ENCODE results near the gene ANO2. TPM values are rescaled to one million over a fixed set of nuclear protein-coding genes. Genes with fewer than 3 reads are reported as not detected.

ANO2 gene
- total RNA-seq, 2 donors from 2014 or later, result 1.8 to 2.6 TPM

- intact Hi-C loops (cut with DNase I, micrococcal nuclease), result no loop called here
- DNase-seq (no peak), ATAC-seq (no peak)
Measured at GRCh38 chr12:5923043-5923605, 21.9 kb downstream of the ANO2 start.

GRCh38 chr12:5921966-5922899, 22.8 kb downstream of the ANO2 start:
- no peak for ATAC-seq
- intact Hi-C loops (cut with DNase I, micrococcal nuclease), result no loop called here

GRCh38 chr12:5921027-5921909, 23.8 kb downstream of the ANO2 start:
- intact Hi-C loops (cut with DNase I, micrococcal nuclease), result no loop called here
- DNase-seq, result no peak
- no peak for ATAC-seq

More at GRCh38 chr12:5921966-5922899, 22.8 kb downstream of the ANO2 start:
- no peak for DNase-seq

GRCh38 chr12:5916785-5917290, 28.2 kb downstream of the ANO2 start:
- no peak for ATAC-seq
- intact Hi-C loops (cut with DNase I, micrococcal nuclease), result no loop called here
- no peak for DNase-seq

DNA sequence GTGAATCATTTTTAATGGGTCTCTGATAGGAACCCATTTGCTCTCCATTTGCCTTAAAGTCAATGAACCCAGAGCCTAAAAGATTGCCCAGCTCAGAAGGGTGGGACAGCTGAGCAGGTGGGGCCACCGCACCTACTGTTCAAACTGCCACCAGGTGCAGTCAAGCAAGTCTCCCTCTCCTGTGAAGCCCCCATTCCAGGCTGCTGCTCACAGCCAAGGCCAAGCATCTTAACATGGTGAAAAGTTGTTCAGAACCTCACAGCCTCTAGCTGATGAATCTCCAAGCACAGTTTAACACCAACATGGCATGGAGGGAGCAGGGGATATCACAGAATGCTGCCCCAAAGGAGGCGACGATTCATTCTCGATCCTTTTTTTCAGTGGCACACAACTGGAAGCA, 29.5 kb downstream of the ANO2 start:
- ATAC-seq, result no peak
- intact Hi-C loops (cut with DNase I, micrococcal nuclease), result no loop called here
- no peak for DNase-seq

DNA sequence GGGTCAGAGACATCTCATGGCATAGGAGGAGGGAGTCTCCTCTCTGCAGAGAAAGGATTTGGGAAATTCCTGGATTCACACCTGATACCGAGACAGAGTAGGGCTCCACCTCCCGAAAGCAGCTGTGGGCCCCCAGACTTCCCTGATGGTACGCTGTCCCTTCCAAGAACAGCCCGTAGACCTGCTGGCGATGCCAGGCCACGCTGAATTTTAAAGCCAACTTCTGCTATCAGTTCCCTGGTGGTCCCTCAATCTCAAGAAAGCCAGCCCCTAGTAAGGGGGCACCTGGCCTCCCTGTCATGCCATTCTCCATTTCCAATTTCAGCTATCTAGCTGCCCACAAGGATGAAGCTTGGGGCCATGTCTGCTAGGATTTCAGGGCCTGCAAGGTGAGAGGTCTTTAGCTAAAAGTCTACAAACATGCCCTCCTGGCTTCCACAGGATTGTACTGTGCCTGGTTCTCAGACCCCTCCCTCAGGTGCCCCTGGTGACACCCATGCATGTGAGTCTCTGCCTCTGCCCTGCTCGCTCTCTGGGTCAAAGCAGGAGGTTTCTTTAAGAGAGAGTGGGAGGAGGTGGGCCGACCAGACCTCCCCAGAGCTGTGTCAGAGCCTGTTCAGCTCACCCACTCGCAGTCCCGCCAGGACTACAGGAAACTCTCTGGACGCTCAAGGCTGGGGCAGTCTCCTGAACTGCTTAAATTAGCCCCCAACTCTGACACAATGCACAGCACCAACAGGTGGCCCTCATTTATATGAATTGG, 30.5 kb downstream of the ANO2 start:
- no peak for DNase-seq
- intact Hi-C loops (cut with DNase I, micrococcal nuclease), result no loop called here

DNA sequence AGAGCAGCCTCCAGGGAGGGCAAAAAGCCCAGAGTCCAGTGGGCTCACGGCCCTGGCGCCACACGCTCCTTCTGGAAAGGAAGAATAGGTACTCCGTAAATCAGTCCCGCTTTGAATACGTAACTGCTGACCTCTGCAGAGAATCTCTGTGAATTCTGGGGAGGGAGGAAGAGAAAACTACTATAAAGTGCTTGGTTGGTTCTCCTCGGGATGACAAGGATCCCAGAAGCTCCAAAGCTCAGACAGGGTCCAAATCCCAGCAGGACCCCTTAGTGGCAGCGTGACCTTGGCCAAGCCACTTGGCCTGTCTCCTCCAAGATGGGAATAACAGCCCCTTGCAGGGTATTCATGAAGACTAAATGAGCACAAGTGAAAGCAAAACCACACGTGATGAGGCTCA, 31.7 kb downstream of the ANO2 start:
- ATAC-seq (no peak), DNase-seq (no peak)
- intact Hi-C loops (cut with DNase I, micrococcal nuclease), result no loop called here

More for the DNA sequence above, 30.5 kb downstream of the ANO2 start:
- no peak for ATAC-seq

- ATAC-seq (no peak), DNase-seq (no peak)
- intact Hi-C loops (cut with DNase I, micrococcal nuclease), result no loop called here
Measured at GRCh38 chr12:5912437-5913334, 32.4 kb downstream of the ANO2 start.

- ATAC-seq, result no peak
- intact Hi-C loops (cut with DNase I, micrococcal nuclease), result no loop called here
- no peak for DNase-seq
Measured at GRCh38 chr12:5912011-5912410, 33.0 kb downstream of the ANO2 start.

GRCh38 chr12:5910790-5911548, 34.1 kb downstream of the ANO2 start:
- intact Hi-C loops (cut with DNase I, micrococcal nuclease), result no loop called here
- DNase-seq (no peak), ATAC-seq (no peak)

GRCh38 chr12:5909560-5909959, 35.5 kb downstream of the ANO2 start:
- DNase-seq, result no peak
- no peak for ATAC-seq
- intact Hi-C loops (cut with DNase I, micrococcal nuclease), result no loop called here

DNA sequence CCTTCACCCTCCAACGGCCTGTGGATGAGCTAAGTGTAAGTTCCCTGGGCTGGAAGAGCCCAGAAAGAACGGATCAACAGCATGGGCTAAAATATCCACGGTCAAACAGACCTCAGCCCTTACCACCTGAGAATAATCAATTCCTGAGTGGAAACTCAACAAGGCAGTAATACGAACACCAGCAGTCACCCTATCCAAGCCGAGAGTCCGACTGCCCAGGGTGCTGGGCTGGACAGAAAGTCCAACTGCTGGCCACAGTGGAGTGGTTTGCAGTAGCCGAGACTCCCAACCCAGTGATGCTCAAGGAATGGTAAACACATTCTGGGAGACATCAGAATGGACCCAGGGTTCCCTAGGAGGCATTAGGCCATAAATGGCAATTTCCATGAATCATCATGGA, 36.8 kb downstream of the ANO2 start:
- DNase-seq (no peak), ATAC-seq (no peak)
- intact Hi-C loops (cut with DNase I, micrococcal nuclease), result no loop called here

GRCh38 chr12:5907807-5908206, 37.3 kb downstream of the ANO2 start:
- DNase-seq (no peak), ATAC-seq (no peak)
- intact Hi-C loops (cut with DNase I, micrococcal nuclease), result no loop called here

DNA sequence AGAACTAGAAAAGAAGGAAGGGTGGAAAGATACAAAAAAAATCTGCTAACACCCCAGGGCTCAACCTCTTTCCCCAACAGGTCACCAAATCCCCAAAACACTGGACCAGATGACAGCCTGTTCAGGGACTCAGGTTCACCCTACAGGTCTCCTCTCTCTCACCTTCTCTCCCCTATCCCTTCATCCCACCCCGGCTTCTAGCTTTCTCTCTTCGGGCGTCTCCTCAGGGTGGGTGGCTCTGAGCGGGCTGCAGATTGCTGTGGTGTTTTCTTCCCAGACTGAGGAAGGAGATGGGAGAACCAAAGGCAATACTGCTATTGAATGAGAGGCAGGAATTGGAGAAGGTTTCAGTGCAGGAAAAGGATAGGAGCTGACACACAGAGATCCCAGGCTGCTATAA, 39.3 kb downstream of the ANO2 start:
- DNase-seq (no peak), ATAC-seq (no peak)
- intact Hi-C loops (cut with DNase I, micrococcal nuclease), result no loop called here

DNA sequence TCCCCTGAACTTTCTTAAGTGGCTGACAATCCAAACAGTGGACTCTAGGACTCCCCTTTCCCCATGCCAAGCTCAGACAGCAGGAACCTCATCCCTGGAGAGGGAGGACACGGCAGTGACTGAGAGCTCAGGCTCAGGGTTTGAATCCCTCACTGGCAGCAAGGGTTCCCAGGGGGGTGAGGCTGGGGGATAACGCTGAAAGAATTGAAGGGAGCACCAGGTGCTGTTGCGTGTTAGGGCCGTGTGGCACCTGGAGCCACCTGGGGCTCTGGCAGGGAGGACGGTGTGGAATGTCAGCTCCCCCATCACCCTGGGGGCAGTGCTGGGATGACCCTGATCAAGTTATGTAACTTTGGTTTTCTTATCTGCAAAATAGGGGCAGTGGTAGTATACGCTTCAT, 40.1 kb downstream of the ANO2 start:
- no peak for ATAC-seq
- no peak for DNase-seq
- intact Hi-C loops (cut with DNase I, micrococcal nuclease), result no loop called here

DNA sequence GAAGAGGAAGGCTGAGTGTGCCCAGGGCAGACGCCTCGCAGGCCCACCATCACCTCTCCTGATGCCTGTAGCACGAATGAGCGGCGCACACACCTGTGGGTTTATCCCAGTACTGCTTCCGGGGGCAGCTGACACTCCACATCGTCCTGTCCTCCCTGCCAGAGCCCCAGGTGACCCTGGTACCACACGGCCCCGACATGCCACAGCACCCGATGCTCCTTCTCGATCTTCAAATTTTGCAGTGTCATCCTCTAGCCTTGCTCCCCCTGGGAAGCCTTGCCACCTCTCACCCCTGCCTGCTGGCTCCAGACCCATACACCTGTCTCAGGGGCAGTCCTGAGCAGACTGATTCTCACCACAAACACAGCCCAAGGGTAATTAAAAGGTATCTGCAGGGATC, 40.6 kb downstream of the ANO2 start:
- ATAC-seq, result no peak
- intact Hi-C loops (cut with DNase I, micrococcal nuclease), result no loop called here
- DNase-seq, result no peak

DNA sequence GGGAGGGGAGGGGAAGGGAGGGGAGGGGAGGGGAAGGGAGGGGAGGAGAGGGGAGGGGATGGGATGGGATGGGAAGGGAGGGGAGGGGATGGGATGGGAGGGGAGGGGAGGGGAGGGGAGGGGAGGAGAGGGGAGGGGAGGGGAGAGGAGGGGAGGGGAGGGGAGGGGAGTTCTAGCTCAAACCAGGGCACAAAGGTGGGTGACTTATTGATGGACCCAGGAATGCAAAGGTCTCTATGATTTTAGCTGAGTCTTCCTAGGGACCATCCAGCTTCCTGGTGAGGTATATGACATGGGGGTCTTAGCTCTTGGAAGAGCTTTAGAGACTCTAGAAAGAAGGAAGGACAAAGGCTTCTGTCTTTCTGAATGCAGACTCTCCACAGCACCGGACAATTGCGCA, 42.3 kb downstream of the ANO2 start:
- ATAC-seq (no peak), DNase-seq (no peak)
- intact Hi-C loops (cut with DNase I, micrococcal nuclease), result no loop called here
